ENCODE data around the gene CCNY.

GRCh38 chr10:35447693-35448407, 111.5 kb downstream of the CCNY start:
- TF ChIP-seq CTCF (IDR thresholded peaks at IDR 0.05) (no peak), POLR2AphosphoS5 (IDR thresholded peaks at IDR 0.05) (peak; percentile 28), POLR2A (IDR thresholded peaks at IDR 0.05) (no peak)

All from prostate gland (tissue), 2 donors.